HepG2 (cell line): ENCODE data around the gene EGLN2. TPM values are rescaled to one million over a fixed set of nuclear protein-coding genes. Genes with fewer than 3 reads are reported as not detected.
A peak's percentile ranks its signal among the peaks of the same experiment; 100 is the strongest.

Experiments used
- ATAC-seq: fragments of 200-7000 bp; cut with Tn5 transposase; 3 replicates; pipeline ENCODE4 v1.9.1; 2020; ENCODE audit warnings: mild to moderate bottlenecking, moderate library complexity
- BruUV-seq: library from RNA; stranded (reverse); fragments of 400-500 nt; replicated peaks from 2 replicates; lab custom pipeline; 2021; lab: Mats Ljungman, UMichigan
- CTCF ChIA-PET: fragments of 300-600 bp; formaldehyde crosslinking; extraction: SDS; loops from one replicate; lab custom pipeline; 2021; ENCODE audit warnings: low total read pairs, inconsistent platforms, low intra/inter-chr PET ratio; lab: Yijun Ruan, JAX
- POLR2A ChIA-PET: fragments of 350-600 bp; sonication (Branson Sonifier 250); formaldehyde crosslinking; loops from one replicate; lab custom pipeline; 2020; ENCODE audit warnings: antibody characterized with exemption, inconsistent platforms; lab: Yijun Ruan, JAX
- DNase-seq: peaks from one replicate; pipeline ENCODE4 v3.0.0-alpha.2; 2015; ENCODE audit warnings: low spot score
- FAIRE-seq: peaks from 3 replicates; lab custom pipeline; 2011; peaks lifted over from hg19 to GRCh38; lab: Jason Lieb, UNC
- H2AFZ ChIP-seq: one replicate; pipeline ENCODE4 v1.6.1; 2011; ENCODE audit warnings: low read length, inconsistent platforms
- H3K27ac ChIP-seq: fragments of 300-600 bp; 3 replicates; pipeline ENCODE4 v1.8.0; 2011; ENCODE audit warnings: mixed run types, mild to moderate bottlenecking, mixed read lengths, low read length, inconsistent platforms; ENCODE audit not compliant: insufficient read depth; ENCODE audit errors: extremely low read length
- H3K27me3 ChIP-seq, 2 experiments: fragments of 200-600 bp in 1 of 2; 2 replicates in 1 of 2; 3 replicates in 1 of 2; pipeline versions ENCODE4 v1.6.0 to v1.8.0; 2011; ENCODE audit warnings: low read length in 2 of 2, mild to moderate bottlenecking in 2 of 2, moderate library complexity in 2 of 2, inconsistent platforms in 1 of 2; ENCODE audit not compliant: insufficient read depth in 2 of 2, control insufficient read depth in 1 of 2
- H3K36me3 ChIP-seq, 2 experiments: fragments of 200-600 bp in 1 of 2; replicated peaks in 1 of 2; 2 replicates in 1 of 2; 3 replicates in 1 of 2; pipeline versions ENCODE4 v1.5.1 to v1.8.0; 2011; ENCODE audit warnings: low read length in 2 of 2, inconsistent platforms in 1 of 2; ENCODE audit not compliant: insufficient read depth in 2 of 2, control insufficient read depth in 1 of 2
- H3K4me1 ChIP-seq: 2 replicates; pipeline ENCODE4 v1.5.1; 2012; ENCODE audit warnings: low read length, inconsistent platforms; ENCODE audit not compliant: insufficient read depth
- H3K4me2 ChIP-seq: 2 replicates; pipeline ENCODE4 v1.6.0; 2011; ENCODE audit warnings: low read depth, low read length, inconsistent platforms
- H3K4me3 ChIP-seq, 3 experiments: fragments of 200-600 bp in 1 of 3; sonication (generic), shearing (Covaris generic) in 1 of 3; replicated peaks in 1 of 3; 2 replicates each; pipeline ENCODE4 v1.5.1; 2011 to 2016; ENCODE audit warnings: low read length in 3 of 3, inconsistent platforms in 2 of 3, low read depth in 2 of 3, mild to moderate bottlenecking in 2 of 3, control low read depth in 1 of 3, mixed read lengths in 1 of 3; ENCODE audit not compliant: insufficient read depth in 1 of 3
- H3K79me2 ChIP-seq: one replicate; pipeline ENCODE4 v1.6.1; 2011; ENCODE audit warnings: low read length, inconsistent platforms; ENCODE audit not compliant: insufficient read depth
- H3K9ac ChIP-seq: 2 replicates; pipeline ENCODE4 v1.6.0; 2011; ENCODE audit warnings: mild to moderate bottlenecking, low read depth, low read length, inconsistent platforms; ENCODE audit not compliant: insufficient read depth
- H3K9me3 ChIP-seq: 2 replicates; pipeline ENCODE4 v1.5.1; 2012; ENCODE audit warnings: mild to moderate bottlenecking, low read length
- H4K20me1 ChIP-seq: 2 replicates; pipeline ENCODE4 v1.6.0; 2011; ENCODE audit warnings: inconsistent platforms, mild to moderate bottlenecking, low read length, moderate library complexity; ENCODE audit not compliant: insufficient read depth
- ARNT ChIP-seq: fragments of 450-650 bp; IDR thresholded peaks from 2 replicates; pipeline ENCODE4 v1.6.1; 2017
- CAMTA2 ChIP-seq: sonication (generic); formaldehyde crosslinking; IDR thresholded peaks from 2 replicates; pipeline ENCODE4 v1.4.0; 2020; ENCODE audit warnings: mild to moderate bottlenecking, missing genetic modification reagents, borderline replicate concordance
- FOXO1 ChIP-seq: sonication (generic); formaldehyde crosslinking; IDR thresholded peaks from 2 replicates; pipeline ENCODE4 v1.4.0; 2020; ENCODE audit warnings: missing genetic modification reagents
- HCFC1 ChIP-seq: fragments of 150-350 bp; IDR thresholded peaks from 2 replicates; pipeline ENCODE4 v1.6.1; 2014; ENCODE audit warnings: low read depth, low read length
- HMGA1 ChIP-seq: sonication (generic); formaldehyde crosslinking; conservative IDR thresholded peaks from 2 replicates; pipeline ENCODE4 v1.4.0; 2020; ENCODE audit warnings: missing genetic modification reagents
- HNRNPK ChIP-seq: fragments of 200-400 bp; formaldehyde crosslinking; IDR thresholded peaks from 2 replicates; pipeline ENCODE4 v1.6.1; 2018; ENCODE audit warnings: low read length, low read depth, moderate library complexity, mild to moderate bottlenecking; ENCODE audit not compliant: poor library complexity, severe bottlenecking
- KDM5A ChIP-seq: fragments of 200-600 bp; sonication (generic); IDR thresholded peaks from 2 replicates; pipeline ENCODE4 v1.7.0; 2018; ENCODE audit warnings: antibody characterized with exemption, mild to moderate bottlenecking, low read length, borderline replicate concordance
- MIER3 ChIP-seq: IDR thresholded peaks from 2 replicates; pipeline ENCODE4 v1.6.1; 2016; ENCODE audit warnings: missing compliant biosample characterization, borderline replicate concordance
- NFE2 ChIP-seq: sonication (generic); formaldehyde crosslinking; IDR thresholded peaks from 2 replicates; pipeline ENCODE4 v1.4.0; 2020; ENCODE audit warnings: missing genetic modification reagents
- NR1H2 ChIP-seq: sonication (generic); formaldehyde crosslinking; IDR thresholded peaks from 2 replicates; pipeline ENCODE4 v1.8.1; 2022; ENCODE audit warnings: low read depth, missing genetic modification reagents, borderline replicate concordance
- PHF21A ChIP-seq: sonication (generic); formaldehyde crosslinking; IDR thresholded peaks from 2 replicates; pipeline ENCODE4 v1.5.0; 2020; ENCODE audit warnings: mild to moderate bottlenecking, missing genetic modification reagents
- POLR2AphosphoS5 ChIP-seq: IDR thresholded peaks from 2 replicates; pipeline ENCODE4 v1.6.1; 2012; ENCODE audit warnings: low read depth, low read length
- SNAPC5 ChIP-seq: sonication (generic); formaldehyde crosslinking; IDR thresholded peaks from 2 replicates; pipeline ENCODE4 v1.8.1; 2023; ENCODE audit warnings: mild to moderate bottlenecking, missing genetic modification reagents, borderline replicate concordance
- ZNF160 ChIP-seq: sonication (generic); formaldehyde crosslinking; IDR thresholded peaks from 2 replicates; pipeline ENCODE4 v1.8.0; 2022; ENCODE audit warnings: mild to moderate bottlenecking, inconsistent platforms, missing genetic modification reagents
- ZNF232 ChIP-seq: sonication (generic); formaldehyde crosslinking; IDR thresholded peaks from 2 replicates; pipeline ENCODE4 v1.4.0; 2020; ENCODE audit warnings: missing genetic modification reagents, borderline replicate concordance
- ZNF296 ChIP-seq: sonication (generic); formaldehyde crosslinking; conservative IDR thresholded peaks from 2 replicates; pipeline ENCODE4 v1.5.0; 2020; ENCODE audit warnings: mild to moderate bottlenecking, missing genetic modification reagents
- ZNF550 ChIP-seq: sonication (generic); formaldehyde crosslinking; IDR thresholded peaks from 2 replicates; pipeline ENCODE4 v1.4.0; 2020; ENCODE audit warnings: mild to moderate bottlenecking, missing genetic modification reagents, borderline replicate concordance
- ZNF607 ChIP-seq: sonication (generic); formaldehyde crosslinking; IDR thresholded peaks from 2 replicates; pipeline ENCODE4 v1.5.1; 2020; ENCODE audit warnings: missing genetic modification reagents, mild to moderate bottlenecking, borderline replicate concordance
- ZNF776 ChIP-seq: sonication (generic); formaldehyde crosslinking; IDR thresholded peaks from 2 replicates; pipeline ENCODE4 v1.4.0; 2020; ENCODE audit warnings: mild to moderate bottlenecking, missing genetic modification reagents
- WGBS: methylation state at CpG from one replicate; pipeline ENCODE4 v1.1.6; 2017; ENCODE audit warnings: low lambda C conversion rate; 5-methylcytosine and 5-hydroxymethylcytosine counted together
- in situ Hi-C: cut with HindIII; loops from 2 replicates; pipeline ENCODE4 v1.10.0; 2017; ENCODE audit warnings: low pct_unique_long_range_greater_than_20kb; ENCODE audit not compliant: extremely low pct_ligation_motif_present
- intact Hi-C: fragments of 100-400 bp; cut with micrococcal nuclease; formaldehyde crosslinking; loops from one replicate; pipeline ENCODE4 v1.10.0; 2022; ENCODE audit not compliant: unreplicated experiment
- polyA plus RNA-seq, 8 experiments: library from polyadenylated mRNA; depleted of rRNA in 3 of 8; stranded (reverse) in 7 of 8; unstranded in 1 of 8; fragments of >200 nt; fragmentation: Illumina TruSeq in 4 of 8; extraction: Trizol in 4 of 8; gene quantifications; 2 replicates each; pipeline versions ENCODE4 v1.2.1 to v1.2.3, GENCODE V29; 2011 to 2016; ENCODE audit warnings: low read depth in 4 of 8, missing spikeins in 1 of 8, mixed read lengths in 1 of 8; ENCODE audit not compliant: insufficient read depth in 1 of 8
- total RNA-seq, 5 experiments: library from RNA; depleted of rRNA; stranded (reverse); fragments of >200 nt; fragmentation: Illumina TruSeq; extraction: Trizol; gene quantifications; 2 replicates each; pipeline ENCODE4 v1.2.3, GENCODE V29; 2016; ENCODE audit warnings: low read depth in 1 of 5
- TF ChIP-seq, protein P1 (sequence below): sonication (generic); formaldehyde crosslinking; IDR thresholded peaks from 2 replicates; pipeline ENCODE4 v1.5.1; 2020; ENCODE audit warnings: mild to moderate bottlenecking, moderate library complexity, missing genetic modification reagents
- TF ChIP-seq, protein P2 (sequence below): IDR thresholded peaks from 2 replicates; pipeline ENCODE4 v1.6.1; 2018; ENCODE audit warnings: missing genetic modification reagents

The EGLN2 gene
- total and polyA plus RNA-seq, 2 of the 13 experiments (the other 11 are each of a cell fraction or from before 2014, with no cell fraction given) = 16.5 to 40.8 TPM

GRCh38 chr19:40778706-40779284 is 20.2 kb upstream of the EGLN2 start (continued):
- TF ChIP-seq, protein P1, sequence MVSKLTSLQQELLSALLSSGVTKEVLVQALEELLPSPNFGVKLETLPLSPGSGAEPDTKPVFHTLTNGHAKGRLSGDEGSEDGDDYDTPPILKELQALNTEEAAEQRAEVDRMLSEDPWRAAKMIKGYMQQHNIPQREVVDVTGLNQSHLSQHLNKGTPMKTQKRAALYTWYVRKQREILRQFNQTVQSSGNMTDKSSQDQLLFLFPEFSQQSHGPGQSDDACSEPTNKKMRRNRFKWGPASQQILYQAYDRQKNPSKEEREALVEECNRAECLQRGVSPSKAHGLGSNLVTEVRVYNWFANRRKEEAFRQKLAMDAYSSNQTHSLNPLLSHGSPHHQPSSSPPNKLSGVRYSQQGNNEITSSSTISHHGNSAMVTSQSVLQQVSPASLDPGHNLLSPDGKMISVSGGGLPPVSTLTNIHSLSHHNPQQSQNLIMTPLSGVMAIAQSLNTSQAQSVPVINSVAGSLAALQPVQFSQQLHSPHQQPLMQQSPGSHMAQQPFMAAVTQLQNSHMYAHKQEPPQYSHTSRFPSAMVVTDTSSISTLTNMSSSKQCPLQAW (CRISPR knock-in tag) = peak; percentile 6; the same call in 1 of the 2 replicates
- TF ChIP-seq ARNT (0 out of 2 replicates have a peak, but pooled peaks have one; percentile 6), ZNF607 (CRISPR knock-in tag) (peak; percentile 18; the same call in 1 of the 2 replicates)

DNA sequence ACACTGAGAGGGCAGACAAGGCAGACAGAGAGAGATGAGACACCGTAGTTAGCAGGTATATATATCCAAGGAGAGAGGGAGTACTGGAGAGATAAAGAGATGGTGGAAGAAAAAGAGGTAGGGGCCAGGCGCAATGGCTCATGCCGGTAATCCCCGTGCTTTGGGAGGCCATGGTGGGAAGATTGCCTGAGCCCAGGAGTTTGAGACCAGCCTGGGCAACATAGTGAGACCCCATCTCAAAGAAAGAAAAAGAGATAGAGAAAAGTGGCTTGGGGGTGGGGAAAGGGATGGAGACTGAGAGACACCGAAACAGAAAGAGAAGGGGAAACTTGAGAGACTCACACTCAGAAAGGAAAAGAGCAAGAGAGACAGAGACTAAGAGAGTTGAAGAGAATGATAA is 18.4 kb upstream of the EGLN2 start:
- Histone ChIP-seq H3K4me2 (no peak overlapping the region), H3K9me3 (no peaks in the 10 kb centered on the region), H3K9ac (no peak overlapping the region), H3K79me2 (no peaks in the 10 kb centered on the region), H4K20me1 (no peaks in the 10 kb centered on the region), H3K4me1 (peaks cover 22% of the 10 kb centered on the region), H3K27me3 (no peaks in the 10 kb centered on the region; a peak in 1 of 5 replicates), H3K36me3 (no peaks in the 10 kb centered on the region), H3K4me3 (no peak overlapping the region), H3K27ac (no peak overlapping the region), H2AFZ (no peak overlapping the region)
- BruUV-seq = no TSS peak
- intact Hi-C loops (no loop called here), in situ Hi-C loops (no loop called here)
- TF ChIP-seq SNAPC5 (CRISPR knock-in tag) (no peak), HMGA1 (CRISPR knock-in tag) (no peak), ZNF550 (CRISPR knock-in tag) (no peak), PHF21A (CRISPR knock-in tag) (no peak), HNRNPK (no peak), NFE2 (no peak), MIER3 (CRISPR knock-in tag) (no peak), KDM5A (no peak), ZNF232 (CRISPR knock-in tag) (no peak), POLR2AphosphoS5 (no peak), ZNF776 (CRISPR knock-in tag) (no peak), HCFC1 (no peak), ZNF160 (CRISPR knock-in tag) (no peak), CAMTA2 (CRISPR knock-in tag) (no peak), FOXO1 (CRISPR knock-in tag) (no peak), ZNF296 (CRISPR knock-in tag) (no peak), NR1H2 (CRISPR knock-in tag) (no peak)
- TF ChIP-seq, protein P2, sequence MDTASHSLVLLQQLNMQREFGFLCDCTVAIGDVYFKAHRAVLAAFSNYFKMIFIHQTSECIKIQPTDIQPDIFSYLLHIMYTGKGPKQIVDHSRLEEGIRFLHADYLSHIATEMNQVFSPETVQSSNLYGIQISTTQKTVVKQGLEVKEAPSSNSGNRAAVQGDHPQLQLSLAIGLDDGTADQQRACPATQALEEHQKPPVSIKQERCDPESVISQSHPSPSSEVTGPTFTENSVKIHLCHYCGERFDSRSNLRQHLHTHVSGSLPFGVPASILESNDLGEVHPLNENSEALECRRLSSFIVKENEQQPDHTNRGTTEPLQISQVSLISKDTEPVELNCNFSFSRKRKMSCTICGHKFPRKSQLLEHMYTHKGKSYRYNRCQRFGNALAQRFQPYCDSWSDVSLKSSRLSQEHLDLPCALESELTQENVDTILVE (CRISPR knock-in tag) = no peak
- ChIA-PET CTCF (no interaction called here), POLR2A (no interaction called here)
- FAIRE-seq = no peak
- no peak for ATAC-seq
- DNase-seq = no peak
- 94% methylated on average over 5 of the region's 5 CpGs for WGBS
